CD14-positive monocyte (primary cell): ENCODE data around the gene SPG21. TPM values are rescaled to one million over a fixed set of nuclear protein-coding genes. Genes with fewer than 3 reads are reported as not detected.

Source experiments
- DNase-seq, 3 donors: peaks; one replicate each; pipeline ENCODE4 v3.0.0-alpha.2; 2011 to 2022
- H2AFZ ChIP-seq: 2 replicates; pipeline ENCODE4 v1.6.0; 2012; ENCODE audit warnings: mild to moderate bottlenecking, low read depth, low read length, inconsistent platforms; ENCODE audit not compliant: insufficient read depth, poor library complexity, severe bottlenecking
- H3K27ac ChIP-seq, 2 donors: 1 replicate in 1 of 2; 2 replicates in 1 of 2; pipeline ENCODE4 v1.5.1; 2012 to 2013; ENCODE audit warnings: low read length in 2 of 2, control low read depth in 1 of 2, inconsistent platforms in 1 of 2, low read depth in 1 of 2, mild to moderate bottlenecking in 1 of 2
- H3K27me3 ChIP-seq, 2 donors: one replicate each; pipeline versions ENCODE4 v1.6.0 to v1.6.1; 2011 to 2013; ENCODE audit warnings: low read length in 2 of 2; ENCODE audit not compliant: control insufficient read depth in 2 of 2, insufficient read depth in 2 of 2
- H3K36me3 ChIP-seq, 2 donors: replicated peaks in 1 of 2; 1 replicate in 1 of 2; 2 replicates in 1 of 2; pipeline versions ENCODE4 v1.5.1 to v1.6.1; 2012 to 2013; ENCODE audit warnings: low read length in 2 of 2, control low read depth in 1 of 2, inconsistent platforms in 1 of 2, mild to moderate bottlenecking in 1 of 2; ENCODE audit not compliant: insufficient read depth in 2 of 2, control insufficient read depth in 1 of 2
- H3K4me1 ChIP-seq, 2 donors: 1 replicate in 1 of 2; 2 replicates in 1 of 2; pipeline versions ENCODE4 v1.5.1 to v1.6.1; 2012 to 2013; ENCODE audit warnings: low read length in 2 of 2, control low read depth in 1 of 2, inconsistent platforms in 1 of 2, mild to moderate bottlenecking in 1 of 2, moderate library complexity in 1 of 2; ENCODE audit not compliant: insufficient read depth in 2 of 2, control insufficient read depth in 1 of 2
- H3K4me2 ChIP-seq: replicated peaks from 2 replicates; pipeline ENCODE3; 2012; ENCODE audit warnings: low read length, moderate library complexity, mild to moderate bottlenecking; ENCODE audit not compliant: poor library complexity, severe bottlenecking; ENCODE audit errors: extremely low read depth
- H3K4me3 ChIP-seq, 3 experiments: fragments of 200-600 bp in 1 of 3; sonication (generic) in 1 of 3; replicated peaks in 1 of 3; 1 replicate in 2 of 3; 2 replicates in 1 of 3; pipeline ENCODE4 v1.5.1; 2011 to 2013; ENCODE audit warnings: low read length in 3 of 3, mild to moderate bottlenecking in 3 of 3, control low read depth in 2 of 3, low read depth in 2 of 3, inconsistent platforms in 1 of 3, moderate library complexity in 1 of 3
- H3K79me2 ChIP-seq: 2 replicates; pipeline ENCODE4 v1.6.0; 2012; ENCODE audit warnings: mild to moderate bottlenecking, control low read depth, inconsistent platforms, low read length, moderate library complexity; ENCODE audit not compliant: insufficient read depth
- H3K9ac ChIP-seq: 2 replicates; pipeline ENCODE4 v1.6.0; 2017; ENCODE audit warnings: low read length, mild to moderate bottlenecking; ENCODE audit not compliant: insufficient read depth, poor library complexity, severe bottlenecking
- H3K9me3 ChIP-seq, 2 donors: replicated peaks in 1 of 2; 1 replicate in 1 of 2; 2 replicates in 1 of 2; pipeline versions ENCODE4 v1.5.1 to v1.6.1; 2012 to 2013; ENCODE audit warnings: low read length in 2 of 2, control low read depth in 1 of 2; ENCODE audit not compliant: control insufficient read depth in 1 of 2, insufficient read depth in 1 of 2
- H4K20me1 ChIP-seq: 2 replicates; pipeline ENCODE4 v1.6.0; 2012; ENCODE audit warnings: mild to moderate bottlenecking, low read length, control low read depth, moderate library complexity; ENCODE audit not compliant: insufficient read depth
- H3K27ac Mint-ChIP-seq, 7 donors: one replicate each; pipeline ENCODE4 v1.8.0; 2020; ENCODE audit warnings: mild to moderate bottlenecking in 7 of 7, mixed read lengths in 7 of 7, moderate library complexity in 6 of 7, inconsistent platforms in 2 of 7
- H3K27me3 Mint-ChIP-seq, 3 donors: one replicate each; pipeline ENCODE4 v1.8.0; 2021 to 2022; ENCODE audit warnings: low read depth in 3 of 3, mild to moderate bottlenecking in 3 of 3, mixed read lengths in 3 of 3, moderate library complexity in 3 of 3, inconsistent platforms in 1 of 3
- H3K36me3 Mint-ChIP-seq, 2 donors: one replicate each; pipeline ENCODE4 v1.8.0; 2020; ENCODE audit warnings: mixed read lengths in 2 of 2, inconsistent platforms in 1 of 2, mild to moderate bottlenecking in 1 of 2
- H3K4me1 Mint-ChIP-seq: one replicate; pipeline ENCODE4 v1.8.0; 2020; ENCODE audit warnings: mild to moderate bottlenecking, mixed read lengths
- H3K4me3 Mint-ChIP-seq, 2 donors: one replicate each; pipeline ENCODE4 v1.8.0; 2020; ENCODE audit warnings: mild to moderate bottlenecking in 2 of 2, mixed read lengths in 2 of 2, moderate library complexity in 1 of 2
- H3K9me3 Mint-ChIP-seq, 7 donors: one replicate each; pipeline ENCODE4 v1.8.0; 2020 to 2022; ENCODE audit warnings: mixed read lengths in 7 of 7, mild to moderate bottlenecking in 6 of 7, moderate library complexity in 6 of 7, inconsistent platforms in 2 of 7
- CTCF ChIP-seq: fragments of 200-600 bp; IDR thresholded peaks from one replicate; pipeline ENCODE4 v1.8.0; 2022; ENCODE audit warnings: antibody characterized with exemption, mild to moderate bottlenecking
- WGBS: methylation state at CpG from one replicate; pipeline ENCODE4 v1.1.5; 2013; ENCODE audit warnings: missing lambda C conversion rate; ENCODE audit not compliant: insufficient coverage; 5-methylcytosine and 5-hydroxymethylcytosine counted together
- intact Hi-C, 2 donors: fragments of 100-400 bp; cut with micrococcal nuclease; formaldehyde crosslinking; loops; one replicate each; pipeline versions ENCODE4 v1.15.0 to v1.15.1; 2023
- polyA plus RNA-seq, 3 donors: library from polyadenylated mRNA; depleted of rRNA in 1 of 3; unstranded in 2 of 3; stranded (reverse) in 1 of 3; fragments of 300-500 nt in 2 of 3; fragments of >200 nt in 1 of 3; fragmentation: Illumina TruSeq in 2 of 3; gene quantifications; 1 replicate in 2 of 3; 2 replicates in 1 of 3; pipeline ENCODE4 v1.2.3, GENCODE V29; 2012 to 2021

SPG21 gene
- polyA plus RNA-seq, 3 donors = 102 to 375 (median 358) TPM

GRCh38 chr15:64930019-64930652 lies 59.6 kb downstream of the SPG21 start:
- Mint-ChIP-seq H3K27ac (no peak overlapping the region), H3K36me3 (no peaks in the 10 kb centered on the region), H3K4me3 (no peak overlapping the region), H3K9me3 (peaks cover 0 to 4% (median 0%) of the 10 kb centered on the region in 7 donors), H3K27me3 (peaks cover 2 to 7% (median 2%) of the 10 kb centered on the region in 3 donors), H3K4me1 (peaks cover 7% of the 10 kb centered on the region)
- DNase-seq = no peak
- WGBS = 91% methylated on average over 4 of the region's 10 CpGs
- no peaks in the 10 kb centered on the region for H3K27me3 ChIP-seq
- H3K4me1 ChIP-seq = no peaks in the 10 kb centered on the region
- no peak overlapping the region for H2AFZ ChIP-seq
- H3K9ac ChIP-seq = no peak overlapping the region
- H3K79me2 ChIP-seq = no peaks in the 10 kb centered on the region
- intact Hi-C loops = no loop called here
- H3K9me3 ChIP-seq = no peaks in the 10 kb centered on the region
- H3K4me2 ChIP-seq = no peak overlapping the region
- no peaks in the 10 kb centered on the region for H3K36me3 ChIP-seq
- H3K27ac ChIP-seq = no peak overlapping the region
- no peak overlapping the region for H3K4me3 ChIP-seq
- no peaks in the 10 kb centered on the region for H4K20me1 ChIP-seq
- TF ChIP-seq CTCF = no peak

GRCh38 chr15:64928626-64929220 lies 61.0 kb downstream of the SPG21 start:
- intact Hi-C loops = no loop called here
- Histone ChIP-seq H3K9me3 (no peaks in the 10 kb centered on the region), H3K79me2 (no peaks in the 10 kb centered on the region), H3K36me3 (no peaks in the 10 kb centered on the region), H3K4me3 (no peak overlapping the region), H3K27ac (no peak overlapping the region), H3K9ac (no peak overlapping the region), H4K20me1 (no peaks in the 10 kb centered on the region), H2AFZ (no peak overlapping the region), H3K4me2 (no peak overlapping the region), H3K4me1 (no peaks in the 10 kb centered on the region), H3K27me3 (no peaks in the 10 kb centered on the region)
- WGBS = 84% methylated on average over 8 of the region's 10 CpGs
- no peak for DNase-seq
- peaks cover 7% of the 10 kb centered on the region for H3K4me1 Mint-ChIP-seq
- no peak for TF ChIP-seq CTCF
- no peak overlapping the region for H3K27ac Mint-ChIP-seq
- H3K4me3 Mint-ChIP-seq = no peak overlapping the region
- H3K9me3 Mint-ChIP-seq = peaks cover 0 to 4% (median 0%) of the 10 kb centered on the region in 7 donors
- no peaks in the 10 kb centered on the region for H3K36me3 Mint-ChIP-seq
- H3K27me3 Mint-ChIP-seq = peaks cover 2 to 7% (median 2%) of the 10 kb centered on the region in 3 donors
